MM.1S (cell line): Measurements from ENCODE around the gene ITFG1.

Experiments
- EZH2 ChIP-seq: fragments of 300-600 bp; sonication (generic); optimal IDR thresholded peaks from 2 replicates; pipeline ENCODE3; 2017; ENCODE audit warnings: low read depth, mild to moderate bottlenecking, antibody characterized with exemption, low read length, mixed read lengths
- TF ChIP-seq, protein P1 (sequence below): fragments of 300-600 bp; sonication (generic); IDR thresholded peaks from 2 replicates; pipeline ENCODE4 v1.5.1; 2016; ENCODE audit warnings: antibody characterized with exemption, low read length, mixed read lengths

DNA sequence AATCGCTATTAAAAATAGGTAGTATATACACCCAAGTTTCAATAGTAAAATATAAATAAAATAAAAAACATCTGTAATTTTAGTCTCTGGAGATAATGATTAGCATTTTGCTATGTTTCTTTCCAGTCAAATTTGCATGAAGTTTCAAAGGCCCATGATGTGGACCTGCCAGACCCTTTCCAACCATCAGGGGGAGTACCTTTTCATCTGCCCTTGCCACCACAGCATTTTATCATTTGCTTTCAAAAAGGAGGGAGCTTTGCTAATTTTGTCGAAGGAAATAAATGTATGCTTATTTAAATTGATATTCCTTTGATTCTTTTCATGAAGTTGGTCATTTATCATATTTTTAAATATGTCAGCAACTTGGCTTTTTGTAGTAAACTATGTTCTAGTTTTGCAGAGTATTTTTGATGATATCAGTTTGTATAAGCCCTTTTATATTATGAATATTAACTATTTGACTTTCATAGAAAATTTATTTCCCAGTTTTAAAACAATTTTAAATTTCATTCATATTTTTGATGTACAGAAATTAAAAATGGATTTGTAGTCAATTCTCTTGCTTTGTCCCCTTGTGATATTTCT is 201.9 kb downstream of the ITFG1 start:
- TF ChIP-seq, protein P1, sequence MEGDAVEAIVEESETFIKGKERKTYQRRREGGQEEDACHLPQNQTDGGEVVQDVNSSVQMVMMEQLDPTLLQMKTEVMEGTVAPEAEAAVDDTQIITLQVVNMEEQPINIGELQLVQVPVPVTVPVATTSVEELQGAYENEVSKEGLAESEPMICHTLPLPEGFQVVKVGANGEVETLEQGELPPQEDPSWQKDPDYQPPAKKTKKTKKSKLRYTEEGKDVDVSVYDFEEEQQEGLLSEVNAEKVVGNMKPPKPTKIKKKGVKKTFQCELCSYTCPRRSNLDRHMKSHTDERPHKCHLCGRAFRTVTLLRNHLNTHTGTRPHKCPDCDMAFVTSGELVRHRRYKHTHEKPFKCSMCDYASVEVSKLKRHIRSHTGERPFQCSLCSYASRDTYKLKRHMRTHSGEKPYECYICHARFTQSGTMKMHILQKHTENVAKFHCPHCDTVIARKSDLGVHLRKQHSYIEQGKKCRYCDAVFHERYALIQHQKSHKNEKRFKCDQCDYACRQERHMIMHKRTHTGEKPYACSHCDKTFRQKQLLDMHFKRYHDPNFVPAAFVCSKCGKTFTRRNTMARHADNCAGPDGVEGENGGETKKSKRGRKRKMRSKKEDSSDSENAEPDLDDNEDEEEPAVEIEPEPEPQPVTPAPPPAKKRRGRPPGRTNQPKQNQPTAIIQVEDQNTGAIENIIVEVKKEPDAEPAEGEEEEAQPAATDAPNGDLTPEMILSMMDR, result peak; percentile 62
- TF ChIP-seq EZH2, result no peak
